Spleen (tissue), 7 donors: ENCODE measurements around the gene RUFY1.

ENCODE experiments used
- POLR2A ChIP-seq, 3 donors: fragments of 450-650 bp; IDR thresholded peaks; one replicate each; pipeline ENCODE4 v1.5.1; 2017; ENCODE audit warnings: antibody characterized with exemption in 3 of 3, mild to moderate bottlenecking in 1 of 3
- POLR2AphosphoS5 ChIP-seq, 3 donors: sonication (generic); formaldehyde crosslinking; IDR thresholded peaks; one replicate each; pipeline ENCODE4 v1.5.1; 2017; ENCODE audit warnings: antibody characterized with exemption in 3 of 3
- TF ChIP-seq, protein P1 (sequence below), 11 experiments: fragments of 200-600 bp in 7 of 11; fragments of 450-650 bp in 4 of 11; sonication (generic) in 4 of 11; IDR thresholded peaks in 8 of 11; conservative IDR thresholded peaks in 3 of 11; 1 replicate in 7 of 11; 2 replicates in 4 of 11; pipeline versions ENCODE4 v1.4.0 to v1.8.0; 2016 to 2021; ENCODE audit warnings: antibody characterized with exemption in 11 of 11, inconsistent platforms in 4 of 11, mild to moderate bottlenecking in 1 of 11
- donor health status: DM: no; HTN: no; CAD: no; lungs with moderate emphysema.
- donor health status: DM: no; HTN: no; CAD: no.
- donor health status: DM: no; HTN: no; CAD: no.

- TF ChIP-seq, protein P1, sequence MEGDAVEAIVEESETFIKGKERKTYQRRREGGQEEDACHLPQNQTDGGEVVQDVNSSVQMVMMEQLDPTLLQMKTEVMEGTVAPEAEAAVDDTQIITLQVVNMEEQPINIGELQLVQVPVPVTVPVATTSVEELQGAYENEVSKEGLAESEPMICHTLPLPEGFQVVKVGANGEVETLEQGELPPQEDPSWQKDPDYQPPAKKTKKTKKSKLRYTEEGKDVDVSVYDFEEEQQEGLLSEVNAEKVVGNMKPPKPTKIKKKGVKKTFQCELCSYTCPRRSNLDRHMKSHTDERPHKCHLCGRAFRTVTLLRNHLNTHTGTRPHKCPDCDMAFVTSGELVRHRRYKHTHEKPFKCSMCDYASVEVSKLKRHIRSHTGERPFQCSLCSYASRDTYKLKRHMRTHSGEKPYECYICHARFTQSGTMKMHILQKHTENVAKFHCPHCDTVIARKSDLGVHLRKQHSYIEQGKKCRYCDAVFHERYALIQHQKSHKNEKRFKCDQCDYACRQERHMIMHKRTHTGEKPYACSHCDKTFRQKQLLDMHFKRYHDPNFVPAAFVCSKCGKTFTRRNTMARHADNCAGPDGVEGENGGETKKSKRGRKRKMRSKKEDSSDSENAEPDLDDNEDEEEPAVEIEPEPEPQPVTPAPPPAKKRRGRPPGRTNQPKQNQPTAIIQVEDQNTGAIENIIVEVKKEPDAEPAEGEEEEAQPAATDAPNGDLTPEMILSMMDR (IDR thresholded peaks at IDR 0.05 in 8 of 11, conservative IDR thresholded peaks at IDR 0.05 in 3 of 11) = no peak
- TF ChIP-seq POLR2AphosphoS5 (IDR thresholded peaks at IDR 0.05) (no peak), POLR2A (IDR thresholded peaks at IDR 0.05) (no peak)
Measured at GRCh38 chr5:179615203-179615602, 64.8 kb downstream of the RUFY1 start.
